GM12801 (cell line): Measurements from ENCODE around the gene MSN.

Experiments used
- TF ChIP-seq, protein P1 (sequence below): IDR thresholded peaks from one replicate; pipeline ENCODE4 v1.5.1; 2011; ENCODE audit warnings: control low read depth; ENCODE audit not compliant: insufficient read length; ENCODE audit errors: extremely low read depth

Gene MSN

DNA sequence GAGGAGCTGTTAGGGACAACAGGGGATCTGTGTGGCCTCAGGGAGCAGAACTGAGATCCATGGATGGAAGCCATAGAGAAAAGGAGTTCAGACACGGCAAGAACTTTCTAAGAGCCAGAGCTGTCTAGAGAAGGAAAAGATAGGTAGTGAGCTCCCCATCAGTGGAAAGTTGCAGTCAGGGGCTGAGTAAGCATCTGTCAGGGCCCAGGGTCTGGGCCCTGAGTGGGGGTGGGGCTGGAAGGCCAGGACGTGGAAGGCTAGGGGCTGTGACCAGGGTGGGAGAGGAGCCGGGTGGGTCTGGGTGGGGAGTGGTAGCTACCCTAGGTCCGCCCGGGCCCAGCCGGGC is 324 bp upstream of the MSN start:
- TF ChIP-seq, protein P1, sequence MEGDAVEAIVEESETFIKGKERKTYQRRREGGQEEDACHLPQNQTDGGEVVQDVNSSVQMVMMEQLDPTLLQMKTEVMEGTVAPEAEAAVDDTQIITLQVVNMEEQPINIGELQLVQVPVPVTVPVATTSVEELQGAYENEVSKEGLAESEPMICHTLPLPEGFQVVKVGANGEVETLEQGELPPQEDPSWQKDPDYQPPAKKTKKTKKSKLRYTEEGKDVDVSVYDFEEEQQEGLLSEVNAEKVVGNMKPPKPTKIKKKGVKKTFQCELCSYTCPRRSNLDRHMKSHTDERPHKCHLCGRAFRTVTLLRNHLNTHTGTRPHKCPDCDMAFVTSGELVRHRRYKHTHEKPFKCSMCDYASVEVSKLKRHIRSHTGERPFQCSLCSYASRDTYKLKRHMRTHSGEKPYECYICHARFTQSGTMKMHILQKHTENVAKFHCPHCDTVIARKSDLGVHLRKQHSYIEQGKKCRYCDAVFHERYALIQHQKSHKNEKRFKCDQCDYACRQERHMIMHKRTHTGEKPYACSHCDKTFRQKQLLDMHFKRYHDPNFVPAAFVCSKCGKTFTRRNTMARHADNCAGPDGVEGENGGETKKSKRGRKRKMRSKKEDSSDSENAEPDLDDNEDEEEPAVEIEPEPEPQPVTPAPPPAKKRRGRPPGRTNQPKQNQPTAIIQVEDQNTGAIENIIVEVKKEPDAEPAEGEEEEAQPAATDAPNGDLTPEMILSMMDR, result no peak

- TF ChIP-seq, protein P1, result no peak
Measured at GRCh38 chrX:65668377-65669310, 1.2 kb downstream of the MSN start.

- TF ChIP-seq, protein P1, result no peak
Measured at GRCh38 chrX:65671286-65671685, 3.8 kb downstream of the MSN start.

GRCh38 chrX:65671966-65672365 is 4.5 kb downstream of the MSN start:
- TF ChIP-seq, protein P1, result no peak

DNA sequence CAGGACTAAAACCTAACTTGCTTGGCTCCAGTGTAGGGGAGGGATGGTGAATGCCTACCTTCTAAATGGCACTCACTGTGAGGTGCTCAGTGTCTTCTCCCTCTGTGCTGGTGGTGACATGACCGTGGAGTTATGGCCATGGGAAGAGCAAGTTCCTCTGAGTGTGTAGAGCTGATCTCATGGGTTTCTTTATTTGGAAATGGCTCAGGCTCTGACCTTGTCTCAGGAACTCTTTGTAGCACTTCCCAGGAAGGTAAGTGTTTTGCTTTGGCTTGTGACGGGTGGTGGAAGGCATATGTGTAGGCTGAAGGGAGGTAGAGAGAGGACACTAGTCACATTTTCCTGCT is 6.4 kb downstream of the MSN start:
- TF ChIP-seq, protein P1, result no peak

GRCh38 chrX:65674204-65674893 is 6.9 kb downstream of the MSN start:
- TF ChIP-seq, protein P1, result no peak

DNA sequence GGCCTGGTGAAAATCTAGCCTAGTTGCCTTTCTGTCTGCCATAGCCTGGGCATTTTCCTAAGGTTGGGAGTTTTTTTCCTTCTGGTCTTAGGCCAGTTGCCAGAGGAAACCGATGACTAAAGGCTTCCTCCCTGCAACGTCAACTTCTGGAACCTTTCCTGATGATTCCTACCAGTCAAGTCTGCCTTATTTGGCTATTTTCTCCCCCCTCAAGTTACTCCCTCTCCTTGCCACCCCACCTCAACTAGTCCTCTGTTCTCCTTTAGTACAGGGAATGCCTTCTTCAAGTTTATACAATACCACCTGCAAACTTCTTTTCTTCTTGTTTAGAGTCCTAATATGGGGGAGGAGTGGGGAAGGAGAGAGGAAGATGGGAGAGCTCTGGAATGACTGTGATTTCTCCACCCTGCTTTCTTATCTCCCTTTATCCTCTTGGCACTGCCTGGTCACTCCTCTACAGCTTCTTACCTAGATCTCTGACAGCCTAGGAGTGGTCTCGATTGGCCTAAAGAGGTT is 10.6 kb downstream of the MSN start:
- TF ChIP-seq, protein P1, result no peak
